ENCODE measurements around the gene MINAR2.

- TF ChIP-seq CTCF (IDR thresholded peaks at IDR 0.05): no peak
- no peak for TF ChIP-seq POLR2A (IDR thresholded peaks at IDR 0.05)
- no peak for TF ChIP-seq POLR2AphosphoS5 (IDR thresholded peaks at IDR 0.05)
- no peak for TF ChIP-seq EP300 (IDR thresholded peaks at IDR 0.05)
Observed at GRCh38 chr5:129768735-129769134, 20.8 kb downstream of the MINAR2 start.

Data from stomach (tissue), 4 donors.